GM12878 (cell line): Measurements from ENCODE around the gene B4GALT5. TPM values are rescaled to one million over a fixed set of nuclear protein-coding genes. Genes with fewer than 3 reads are reported as not detected.

Experiments
- ATAC-seq: fragments of 200-7000 bp; cut with Tn5 transposase; 3 replicates; pipeline ENCODE4 v1.9.1; 2020; ENCODE audit warnings: mild to moderate bottlenecking, moderate library complexity
- BruUV-seq: library from RNA; stranded (reverse); fragments of 400-500 nt; replicated peaks from 2 replicates; lab custom pipeline; 2021; lab: Mats Ljungman, UMichigan
- CTCF ChIA-PET: fragments of 300-600 bp; sonication (Branson Sonifier 250); formaldehyde crosslinking; extraction: SDS; loops from one replicate; lab custom pipeline; 2021; ENCODE audit warnings: inconsistent platforms; lab: Yijun Ruan, JAX
- POLR2A ChIA-PET: fragments of 350-600 bp; formaldehyde crosslinking; extraction: SDS; loops from one replicate; lab custom pipeline; 2021; ENCODE audit warnings: inconsistent platforms; lab: Charles Lee
- RAD21 ChIA-PET: fragments of 300-600 bp; sonication (Branson Sonifier 250); formaldehyde crosslinking; loops from one replicate; lab custom pipeline; 2023; ENCODE audit warnings: antibody characterized with exemption; ENCODE audit not compliant: unreplicated experiment; lab: Charles Lee
- SMC1A ChIA-PET: fragments of 300-600 bp; sonication (Branson Sonifier 250); formaldehyde crosslinking; loops from one replicate; lab custom pipeline; 2023; ENCODE audit not compliant: unreplicated experiment, uncharacterized antibody; lab: Charles Lee
- DNase-seq: peaks from one replicate; pipeline ENCODE4 v3.0.0-alpha.2; 2011; ENCODE audit warnings: low read depth, low spot score
- FAIRE-seq: peaks from 3 replicates; lab custom pipeline; 2011; peaks lifted over from hg19 to GRCh38; lab: Jason Lieb, UNC
- H2AFZ ChIP-seq: 2 replicates; pipeline ENCODE4 v1.6.0; 2011; ENCODE audit warnings: low read depth, low read length, control low read depth; ENCODE audit not compliant: control insufficient read depth
- H3K27ac ChIP-seq: 2 replicates; pipeline ENCODE4 v1.5.1; 2011; ENCODE audit warnings: control low read depth; ENCODE audit not compliant: control insufficient read depth, insufficient read depth
- H3K27me3 ChIP-seq, 2 experiments: replicated peaks in 1 of 2; 2 replicates each; pipeline versions ENCODE4 v1.6.0 to v1.6.1; 2011; ENCODE audit warnings: low read length in 1 of 2; ENCODE audit not compliant: control insufficient read depth in 2 of 2, insufficient read depth in 2 of 2
- H3K36me3 ChIP-seq, 2 experiments: 2 replicates each; pipeline ENCODE4 v1.5.1; 2011; ENCODE audit warnings: low read length in 1 of 2; ENCODE audit not compliant: control insufficient read depth in 2 of 2, insufficient read depth in 2 of 2
- H3K4me1 ChIP-seq: 2 replicates; pipeline ENCODE4 v1.6.1; 2011; ENCODE audit warnings: mild to moderate bottlenecking, low read length, moderate library complexity, mixed read lengths; ENCODE audit not compliant: control insufficient read depth, insufficient read depth
- H3K4me2 ChIP-seq: 2 replicates; pipeline ENCODE4 v1.6.0; 2011; ENCODE audit warnings: control low read depth; ENCODE audit not compliant: control insufficient read depth, insufficient read depth
- H3K4me3 ChIP-seq: fragments of 200-600 bp; sonication (generic); 2 replicates; pipeline ENCODE4 v1.5.1; 2016
- H3K79me2 ChIP-seq: 2 replicates; pipeline ENCODE4 v1.6.0; 2011; ENCODE audit warnings: low read length; ENCODE audit not compliant: control insufficient read depth, insufficient read depth
- H3K9ac ChIP-seq: 2 replicates; pipeline ENCODE4 v1.8.0; 2011; ENCODE audit warnings: low read length, control low read depth, mixed read lengths; ENCODE audit not compliant: control insufficient read depth, insufficient read depth
- H3K9me3 ChIP-seq: replicated peaks from 3 replicates; pipeline ENCODE4 v1.5.1; 2011; ENCODE audit warnings: mild to moderate bottlenecking, low read length; ENCODE audit not compliant: control insufficient read depth, insufficient read depth
- H4K20me1 ChIP-seq: 2 replicates; pipeline ENCODE4 v1.6.0; 2011; ENCODE audit not compliant: control insufficient read depth, insufficient read depth
- CBFB ChIP-seq: IDR thresholded peaks from 2 replicates; pipeline ENCODE4 v1.6.1; 2016; ENCODE audit warnings: antibody characterized with exemption, low read depth
- CBX3 ChIP-seq: fragments of 200-600 bp; sonication (generic); IDR thresholded peaks from 2 replicates; pipeline ENCODE4 v1.6.1; 2016; ENCODE audit warnings: low read depth, borderline replicate concordance
- EP300 ChIP-seq, 2 experiments: fragments of 150-350 bp in 1 of 2; IDR thresholded peaks; 2 replicates each; pipeline ENCODE4 v1.6.1; 2011 to 2012; ENCODE audit warnings: low read depth in 2 of 2, low read length in 2 of 2, borderline replicate concordance in 1 of 2, improper control_type of control experiment in 1 of 2, inconsistent platforms in 1 of 2; ENCODE audit not compliant: control insufficient read depth in 1 of 2
- HCFC1 ChIP-seq: fragments of 150-350 bp; IDR thresholded peaks from 2 replicates; pipeline ENCODE4 v1.6.1; 2014; ENCODE audit warnings: low read length
- JUND ChIP-seq: IDR thresholded peaks from 2 replicates; pipeline ENCODE4 v1.6.1; 2012; ENCODE audit warnings: low read depth, mild to moderate bottlenecking, low read length, improper control_type of control experiment, moderate library complexity
- MEF2A ChIP-seq: IDR thresholded peaks from 2 replicates; pipeline ENCODE4 v1.6.1; 2011; ENCODE audit warnings: low read depth, mild to moderate bottlenecking, low read length, moderate library complexity; ENCODE audit not compliant: insufficient read depth
- MEF2B ChIP-seq: fragments of 450-650 bp; IDR thresholded peaks from 2 replicates; pipeline ENCODE4 v1.6.1; 2018; ENCODE audit warnings: mild to moderate bottlenecking, moderate library complexity; ENCODE audit not compliant: partially characterized antibody, poor library complexity, severe bottlenecking
- YY1 ChIP-seq: IDR thresholded peaks from 2 replicates; pipeline ENCODE4 v1.6.1; 2011; ENCODE audit warnings: low read depth, mild to moderate bottlenecking, low read length
- WGBS: methylation state at CpG from one replicate; pipeline ENCODE4 v1.1.6; 2016; ENCODE audit warnings: low lambda C conversion rate; ENCODE audit not compliant: insufficient replicate concordance, insufficient coverage; ENCODE audit errors: missing lambda C conversion rate; 5-methylcytosine and 5-hydroxymethylcytosine counted together
- in situ Hi-C: fragments of 300-500 bp; cut with MboI; formaldehyde crosslinking; loops from 9 replicates; pipeline ENCODE4 v1.14.3; 2018; ENCODE audit warnings: mixed read lengths
- intact Hi-C: fragments of 100-400 bp; cut with micrococcal nuclease; formaldehyde crosslinking; loops from one replicate; pipeline ENCODE4 v1.14.2; 2022; ENCODE audit not compliant: unreplicated experiment
- polyA plus RNA-seq, 11 experiments: library from polyadenylated mRNA; depleted of rRNA in 4 of 11; unstranded in 6 of 11; stranded (reverse) in 5 of 11; fragments of >200 nt; fragmentation: Nextera tagmentation in 4 of 11; fragmentation: Illumina TruSeq in 1 of 11; extraction: Ambion mirVana in 4 of 11; extraction: Trizol in 1 of 11; gene quantifications; 1 replicate in 1 of 11; 2 replicates in 10 of 11; pipeline versions ENCODE4 v1.2.1 to v1.2.3, GENCODE V29; 2011 to 2016; ENCODE audit warnings: inconsistent platforms in 2 of 11, missing spikeins in 2 of 11, low read depth in 1 of 11
- total RNA-seq, 4 experiments: library from RNA; depleted of rRNA in 3 of 4; stranded (reverse); fragments of >200 nt in 3 of 4; fragmentation: Illumina TruSeq in 1 of 4; extraction: Trizol in 1 of 4; gene quantifications; 2 replicates each; pipeline versions ENCODE4 v1.2.1 to v1.2.3, GENCODE V29; 2013 to 2021
- TF ChIP-seq, protein P1 (sequence below): fragments of 450-650 bp; IDR thresholded peaks from 2 replicates; pipeline ENCODE4 v1.6.1; 2017; ENCODE audit warnings: mild to moderate bottlenecking, low read depth, inconsistent platforms; ENCODE audit not compliant: poor library complexity, severe bottlenecking
- TF ChIP-seq, protein P2 (sequence below), 3 experiments: IDR thresholded peaks in 2 of 3; conservative IDR thresholded peaks in 1 of 3; 2 replicates each; pipeline ENCODE4 v1.5.1; 2011; ENCODE audit warnings: low read depth in 3 of 3, low read length in 3 of 3, mild to moderate bottlenecking in 3 of 3, control low read depth in 2 of 3, moderate library complexity in 2 of 3, inconsistent platforms in 1 of 3, mixed read lengths in 1 of 3; ENCODE audit not compliant: control insufficient read depth in 2 of 3, insufficient read depth in 1 of 3; ENCODE audit errors: extremely low read depth in 1 of 3
- TF ChIP-seq, protein P3 (sequence below): fragments of 150-350 bp; IDR thresholded peaks from 2 replicates; pipeline ENCODE4 v1.6.1; 2014; ENCODE audit warnings: mild to moderate bottlenecking, low read depth, low read length

B4GALT5 gene
- total and polyA plus RNA-seq, 10 of the 15 experiments (the other 5 are each of a cell fraction or from before 2014, with no cell fraction given), result 2.0 to 55.5 (median 20.2) TPM

DNA sequence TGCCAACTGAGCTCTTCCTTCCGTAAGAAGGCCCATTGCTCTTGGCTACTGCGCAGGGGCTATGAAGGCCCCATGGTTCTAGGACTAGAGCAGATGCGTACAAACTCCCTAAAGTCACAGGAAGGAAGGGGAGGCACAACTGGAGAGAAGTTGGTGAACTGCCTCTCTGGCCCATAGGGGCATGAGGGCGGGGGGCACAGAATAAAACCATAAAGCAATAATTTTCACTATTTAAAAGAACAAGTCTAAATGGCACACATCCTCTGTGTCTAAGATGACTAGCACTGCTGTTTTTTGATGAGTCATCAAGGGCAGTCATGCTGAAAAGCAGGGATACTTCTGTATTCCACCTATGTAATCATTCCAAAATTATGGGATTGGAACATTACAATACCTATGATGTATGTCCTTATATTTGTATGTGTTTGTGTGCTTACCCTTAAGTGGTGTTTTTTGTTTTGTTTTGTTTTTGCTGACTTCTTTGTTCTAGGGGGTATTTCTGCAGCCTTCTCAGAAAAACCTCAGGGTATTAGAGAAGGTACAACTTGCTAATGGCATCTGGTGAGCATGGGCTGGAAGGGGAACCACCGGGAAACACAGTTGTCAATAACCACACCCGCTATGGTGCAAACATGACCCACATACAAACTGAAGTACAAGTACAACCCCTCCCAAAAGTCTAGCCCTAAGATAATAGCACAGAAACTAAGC is 36.9 kb downstream of the B4GALT5 start (continued):
- TF ChIP-seq, protein P1, sequence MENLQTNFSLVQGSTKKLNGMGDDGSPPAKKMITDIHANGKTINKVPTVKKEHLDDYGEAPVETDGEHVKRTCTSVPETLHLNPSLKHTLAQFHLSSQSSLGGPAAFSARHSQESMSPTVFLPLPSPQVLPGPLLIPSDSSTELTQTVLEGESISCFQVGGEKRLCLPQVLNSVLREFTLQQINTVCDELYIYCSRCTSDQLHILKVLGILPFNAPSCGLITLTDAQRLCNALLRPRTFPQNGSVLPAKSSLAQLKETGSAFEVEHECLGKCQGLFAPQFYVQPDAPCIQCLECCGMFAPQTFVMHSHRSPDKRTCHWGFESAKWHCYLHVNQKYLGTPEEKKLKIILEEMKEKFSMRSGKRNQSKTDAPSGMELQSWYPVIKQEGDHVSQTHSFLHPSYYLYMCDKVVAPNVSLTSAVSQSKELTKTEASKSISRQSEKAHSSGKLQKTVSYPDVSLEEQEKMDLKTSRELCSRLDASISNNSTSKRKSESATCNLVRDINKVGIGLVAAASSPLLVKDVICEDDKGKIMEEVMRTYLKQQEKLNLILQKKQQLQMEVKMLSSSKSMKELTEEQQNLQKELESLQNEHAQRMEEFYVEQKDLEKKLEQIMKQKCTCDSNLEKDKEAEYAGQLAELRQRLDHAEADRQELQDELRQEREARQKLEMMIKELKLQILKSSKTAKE, result peak; percentile 82

DNA sequence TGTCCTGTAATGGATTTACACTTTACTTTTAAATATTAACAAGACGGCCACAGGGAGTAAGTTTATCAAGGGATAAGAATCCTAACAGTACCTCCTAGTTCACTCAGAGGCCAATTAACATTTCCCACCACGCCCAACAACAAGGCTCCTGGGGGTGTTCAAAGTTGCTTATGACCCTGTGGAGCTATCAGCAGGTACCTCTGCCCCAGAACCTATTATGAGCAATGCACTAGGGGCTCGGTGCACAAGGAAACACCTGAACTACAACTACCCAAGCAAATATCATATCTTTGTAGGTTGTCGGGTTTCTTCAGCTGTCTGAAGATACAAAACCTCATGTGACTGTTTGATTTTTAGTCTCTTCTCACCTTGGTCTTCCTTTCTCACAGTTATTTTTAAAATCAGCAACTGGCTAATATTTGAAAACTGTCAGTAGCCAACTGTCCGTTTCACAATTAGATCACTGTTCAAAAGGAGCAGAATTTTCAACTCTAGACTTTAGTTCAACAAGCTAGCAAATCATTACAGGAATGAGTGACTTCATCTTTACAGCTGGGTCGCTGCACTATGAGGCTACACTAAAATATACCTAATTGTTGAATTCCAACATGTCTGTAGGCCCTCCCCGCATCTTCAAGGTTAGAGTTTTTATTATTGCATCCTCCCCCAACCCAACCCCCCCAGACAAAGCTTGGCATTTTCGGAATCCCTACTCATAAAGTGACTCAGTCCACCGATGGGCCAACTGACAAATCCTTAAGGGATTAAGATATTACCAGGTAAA is 38.1 kb downstream of the B4GALT5 start:
- Histone ChIP-seq H3K27ac (peak overlapping the region; percentile 87), H2AFZ (no peak overlapping the region), H4K20me1 (no peaks in the 10 kb centered on the region), H3K9ac (peak overlapping the region; percentile 53), H3K9me3 (no peaks in the 10 kb centered on the region), H3K36me3 (no peaks in the 10 kb centered on the region), H3K4me1 (peaks cover 89% of the 10 kb centered on the region), H3K79me2 (peaks cover 91% of the 10 kb centered on the region), H3K27me3 (no peaks in the 10 kb centered on the region), H3K4me2 (peak overlapping the region; percentile 89), H3K4me3 (peak overlapping the region; percentile 41)
- DNase-seq, result peak; percentile 86
- RAD21 ChIA-PET, result interaction anchor here (0.7 to 4.1 kb wide), 31 partner anchors 7 to 170 kb away, joined by 3 to 38 read pairs (median 6); partner anchors contain the start of gene B4GALT5
- FAIRE-seq, result peak; percentile 7
- POLR2A ChIA-PET, result interaction anchor here (0.6 to 2.2 kb wide), 19 partner anchors 8 to 156 kb away, joined by 3 to 10 read pairs (median 4); no protein-coding TSS in a partner anchor
- BruUV-seq, result no TSS peak
- CTCF ChIA-PET, result interaction anchor here (0.7 to 2.2 kb wide), 15 partner anchors 14 to 146 kb away, joined by 3 to 10 read pairs (median 4); no protein-coding TSS in a partner anchor
- peak; percentile 74 for ATAC-seq
- intact Hi-C loops, result loop anchor here (1.0 to 2.0 kb wide), 2 partner anchors 45 to 55 kb away; no protein-coding TSS in a partner anchor
- in situ Hi-C loops, result loop anchor here (25.0 kb wide), 1 partner anchor 837 kb away; the partner anchor contains the start of gene PTPN1
- SMC1A ChIA-PET, result interaction anchor here (0.8 to 2.5 kb wide), 25 partner anchors 8 to 205 kb away, joined by 3 to 40 read pairs (median 6); no protein-coding TSS in a partner anchor
- under 1% methylated on average over 9 of the region's 9 CpGs for WGBS
- TF ChIP-seq, protein P2, sequence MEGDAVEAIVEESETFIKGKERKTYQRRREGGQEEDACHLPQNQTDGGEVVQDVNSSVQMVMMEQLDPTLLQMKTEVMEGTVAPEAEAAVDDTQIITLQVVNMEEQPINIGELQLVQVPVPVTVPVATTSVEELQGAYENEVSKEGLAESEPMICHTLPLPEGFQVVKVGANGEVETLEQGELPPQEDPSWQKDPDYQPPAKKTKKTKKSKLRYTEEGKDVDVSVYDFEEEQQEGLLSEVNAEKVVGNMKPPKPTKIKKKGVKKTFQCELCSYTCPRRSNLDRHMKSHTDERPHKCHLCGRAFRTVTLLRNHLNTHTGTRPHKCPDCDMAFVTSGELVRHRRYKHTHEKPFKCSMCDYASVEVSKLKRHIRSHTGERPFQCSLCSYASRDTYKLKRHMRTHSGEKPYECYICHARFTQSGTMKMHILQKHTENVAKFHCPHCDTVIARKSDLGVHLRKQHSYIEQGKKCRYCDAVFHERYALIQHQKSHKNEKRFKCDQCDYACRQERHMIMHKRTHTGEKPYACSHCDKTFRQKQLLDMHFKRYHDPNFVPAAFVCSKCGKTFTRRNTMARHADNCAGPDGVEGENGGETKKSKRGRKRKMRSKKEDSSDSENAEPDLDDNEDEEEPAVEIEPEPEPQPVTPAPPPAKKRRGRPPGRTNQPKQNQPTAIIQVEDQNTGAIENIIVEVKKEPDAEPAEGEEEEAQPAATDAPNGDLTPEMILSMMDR (IDR thresholded peaks at IDR 0.05 in 2 of 3, conservative IDR thresholded peaks at IDR 0.05 in 1 of 3; ENCODE audit: control insufficient read depth in 2 of 3, extremely low read depth in 1 of 3, insufficient read depth in 1 of 3, low read depth in 3 of 3, low read length in 3 of 3), result 0 out of 6 replicates have a peak, but pooled peaks of 1 of the 3 experiments have one; percentile 3
- TF ChIP-seq JUND, result peak; percentile 40; the same call in 1 of the 2 replicates
- peak; percentile 42; the same call in 1 of the 2 replicates for TF ChIP-seq YY1
- TF ChIP-seq CBFB, result no peak; the same call in 1 of the 2 replicates
- no peak for TF ChIP-seq HCFC1
- TF ChIP-seq MEF2B, result peak; percentile 83
- no peak for TF ChIP-seq CBX3
- TF ChIP-seq MEF2A, result peak; percentile 97
- TF ChIP-seq, protein P3, sequence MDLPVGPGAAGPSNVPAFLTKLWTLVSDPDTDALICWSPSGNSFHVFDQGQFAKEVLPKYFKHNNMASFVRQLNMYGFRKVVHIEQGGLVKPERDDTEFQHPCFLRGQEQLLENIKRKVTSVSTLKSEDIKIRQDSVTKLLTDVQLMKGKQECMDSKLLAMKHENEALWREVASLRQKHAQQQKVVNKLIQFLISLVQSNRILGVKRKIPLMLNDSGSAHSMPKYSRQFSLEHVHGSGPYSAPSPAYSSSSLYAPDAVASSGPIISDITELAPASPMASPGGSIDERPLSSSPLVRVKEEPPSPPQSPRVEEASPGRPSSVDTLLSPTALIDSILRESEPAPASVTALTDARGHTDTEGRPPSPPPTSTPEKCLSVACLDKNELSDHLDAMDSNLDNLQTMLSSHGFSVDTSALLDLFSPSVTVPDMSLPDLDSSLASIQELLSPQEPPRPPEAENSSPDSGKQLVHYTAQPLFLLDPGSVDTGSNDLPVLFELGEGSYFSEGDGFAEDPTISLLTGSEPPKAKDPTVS, result no peak
- TF ChIP-seq EP300 (IDR thresholded peaks at IDR 0.05; ENCODE audit: borderline replicate concordance in 1 of 2, control insufficient read depth in 1 of 2, low read depth in 2 of 2, low read length in 2 of 2), result peak; percentile 81 to 88; a peak in 3 of 4 replicates
